GM18951 (cell line): ENCODE results near the gene GPC6.

Experiments used
- POLR2A ChIP-seq: IDR thresholded peaks from 4 replicates; pipeline ENCODE4 v1.6.1; 2011; ENCODE audit warnings: mild to moderate bottlenecking; ENCODE audit not compliant: insufficient read length, insufficient read depth; ENCODE audit errors: extremely low read depth
- in situ Hi-C: fragments of 300-500 bp; cut with MboI; formaldehyde crosslinking; loops from one replicate; pipeline ENCODE4 v1.12.0; 2022; ENCODE audit warnings: low sequenced_read_pairs, mixed read lengths, inconsistent platforms; ENCODE audit not compliant: unreplicated experiment

The GPC6 gene

GRCh38 chr13:93360021-93360420, 133.4 kb downstream of the GPC6 start:
- TF ChIP-seq POLR2A: no peak
- in situ Hi-C loops: no loop called here

- no peak for TF ChIP-seq POLR2A
- in situ Hi-C loops: no loop called here
Observed at GRCh38 chr13:93361703-93362102, 135.1 kb downstream of the GPC6 start.

GRCh38 chr13:93364166-93364565, 137.6 kb downstream of the GPC6 start:
- TF ChIP-seq POLR2A: no peak
- in situ Hi-C loops: no loop called here

- no peak for TF ChIP-seq POLR2A
- in situ Hi-C loops: no loop called here
Observed at GRCh38 chr13:93368296-93368695, 141.7 kb downstream of the GPC6 start.

- no peak for TF ChIP-seq POLR2A
- in situ Hi-C loops: no loop called here
Observed at GRCh38 chr13:93368718-93369117, 142.1 kb downstream of the GPC6 start.

GRCh38 chr13:93372856-93373255, 146.2 kb downstream of the GPC6 start:
- in situ Hi-C loops: no loop called here
- no peak for TF ChIP-seq POLR2A

- TF ChIP-seq POLR2A: no peak
- in situ Hi-C loops: no loop called here
Observed at GRCh38 chr13:93375491-93375890, 148.9 kb downstream of the GPC6 start.

GRCh38 chr13:93377196-93377595, 150.6 kb downstream of the GPC6 start:
- in situ Hi-C loops: no loop called here
- no peak for TF ChIP-seq POLR2A

- TF ChIP-seq POLR2A: no peak
- in situ Hi-C loops: no loop called here
Observed at GRCh38 chr13:93378184-93378583, 151.6 kb downstream of the GPC6 start.

GRCh38 chr13:93386116-93386515, 159.5 kb downstream of the GPC6 start:
- in situ Hi-C loops: no loop called here
- no peak for TF ChIP-seq POLR2A

GRCh38 chr13:93388701-93389100, 162.1 kb downstream of the GPC6 start:
- TF ChIP-seq POLR2A: no peak
- in situ Hi-C loops: no loop called here

- TF ChIP-seq POLR2A: no peak
- in situ Hi-C loops: no loop called here
Observed at GRCh38 chr13:93397619-93398018, 171.0 kb downstream of the GPC6 start.

- in situ Hi-C loops: no loop called here
Observed at GRCh38 chr13:93398167-93399035, 171.8 kb downstream of the GPC6 start.

GRCh38 chr13:93399212-93399611, 172.6 kb downstream of the GPC6 start:
- TF ChIP-seq POLR2A: no peak
- in situ Hi-C loops: no loop called here

More at GRCh38 chr13:93398167-93399035, 171.8 kb downstream of the GPC6 start:
- no peak for TF ChIP-seq POLR2A
